Measurements from ENCODE around the gene KCNH5. TPM values are rescaled to one million over a fixed set of nuclear protein-coding genes. Genes with fewer than 3 reads are reported as not detected.

Gene KCNH5
- total and polyA plus RNA-seq, 2 of the 13 experiments (the other 11 are each of a cell fraction or from before 2014, with no cell fraction given), result not detected

- Histone ChIP-seq H3K27me3 (ENCODE audit: control insufficient read depth in 1 of 2, insufficient read depth in 2 of 2, low read length in 2 of 2) (0 out of 5 replicates have a peak, but pooled peaks cover 0 to 5% of the 10 kb centered on the region in 2 experiments), H3K4me3 (replicated peaks in 1 of 3; ENCODE audit: insufficient read depth in 1 of 3, low read depth in 2 of 3, low read length in 3 of 3) (no peak overlapping the region), H3K9ac (ENCODE audit: insufficient read depth, low read depth, low read length) (no peak overlapping the region), H3K36me3 (replicated peaks in 1 of 2; ENCODE audit: control insufficient read depth in 1 of 2, insufficient read depth in 2 of 2, low read length in 2 of 2) (no peaks in the 10 kb centered on the region), H3K4me2 (ENCODE audit: low read depth, low read length) (no peak overlapping the region), H4K20me1 (ENCODE audit: insufficient read depth, low read length) (no peaks in the 10 kb centered on the region), H3K27ac (ENCODE audit: extremely low read length, insufficient read depth, low read length) (no peak overlapping the region), H2AFZ (ENCODE audit: low read length) (no peak overlapping the region), H3K4me1 (ENCODE audit: insufficient read depth, low read length) (no peaks in the 10 kb centered on the region), H3K79me2 (ENCODE audit: insufficient read depth, low read length) (no peaks in the 10 kb centered on the region), H3K9me3 (ENCODE audit: low read length) (no peaks in the 10 kb centered on the region)
- FAIRE-seq (no peak), ATAC-seq (no peak), DNase-seq (ENCODE audit: low spot score) (no peak)
- ChIA-PET POLR2A (no interaction called here), CTCF (ENCODE audit: low intra/inter-chr PET ratio, low total read pairs) (no interaction called here)
- intact Hi-C loops (cut with micrococcal nuclease; ENCODE audit: unreplicated experiment) (no loop called here), in situ Hi-C loops (cut with HindIII; ENCODE audit: extremely low pct_ligation_motif_present, low pct_unique_long_range_greater_than_20kb) (no loop called here)
- TF ChIP-seq TRIM22 (IDR thresholded peaks at IDR 0.05), result no peak
- 31% methylated on average over 4 of the region's 4 CpGs for WGBS (ENCODE audit: low lambda C conversion rate)
- BruUV-seq (replicated peaks), result no TSS peak
These were observed 302.1 kb downstream of the KCNH5 start for GRCh38 chr14:62743118-62743517.

GRCh38 chr14:62739647-62740046 is 305.6 kb downstream of the KCNH5 start:
- no peaks in the 10 kb centered on the region for H3K36me3 ChIP-seq (replicated peaks in 1 of 2; ENCODE audit: control insufficient read depth in 1 of 2, insufficient read depth in 2 of 2, low read length in 2 of 2)
- no peak overlapping the region for H2AFZ ChIP-seq (ENCODE audit: low read length)
- no peak overlapping the region for H3K27ac ChIP-seq (ENCODE audit: extremely low read length, insufficient read depth, low read length)
- H3K9me3 ChIP-seq (ENCODE audit: low read length), result no peaks in the 10 kb centered on the region; the same call in 1 of the 2 replicates
- no peak overlapping the region for H3K9ac ChIP-seq (ENCODE audit: insufficient read depth, low read depth, low read length)
- CTCF ChIA-PET (ENCODE audit: low intra/inter-chr PET ratio, low total read pairs), result no interaction called here
- H3K4me3 ChIP-seq (replicated peaks in 1 of 3; ENCODE audit: insufficient read depth in 1 of 3, low read depth in 2 of 3, low read length in 3 of 3), result no peak overlapping the region
- no peak overlapping the region for H3K4me2 ChIP-seq (ENCODE audit: low read depth, low read length)
- no peaks in the 10 kb centered on the region for H4K20me1 ChIP-seq (ENCODE audit: insufficient read depth, low read length)
- no peak for DNase-seq (ENCODE audit: low spot score)
- intact Hi-C loops (cut with micrococcal nuclease; ENCODE audit: unreplicated experiment) (no loop called here), in situ Hi-C loops (cut with HindIII; ENCODE audit: extremely low pct_ligation_motif_present, low pct_unique_long_range_greater_than_20kb) (no loop called here)
- 0% methylated on average over 3 of the region's 3 CpGs for WGBS (ENCODE audit: low lambda C conversion rate)
- no peaks in the 10 kb centered on the region for H3K79me2 ChIP-seq (ENCODE audit: insufficient read depth, low read length)
- no peaks in the 10 kb centered on the region for H3K4me1 ChIP-seq (ENCODE audit: insufficient read depth, low read length)
- H3K27me3 ChIP-seq (ENCODE audit: control insufficient read depth in 1 of 2, insufficient read depth in 2 of 2, low read length in 2 of 2), result 0 out of 5 replicates have a peak, but pooled peaks cover 0 to 5% of the 10 kb centered on the region in 2 experiments
- FAIRE-seq, result no peak
- no TSS peak for BruUV-seq (replicated peaks)
- ATAC-seq, result no peak
- POLR2A ChIA-PET, result no interaction called here
- TF ChIP-seq RBAK (CRISPR knock-in tag; IDR thresholded peaks at IDR 0.05) (no peak), REXO4 (CRISPR knock-in tag; IDR thresholded peaks at IDR 0.05; ENCODE audit: borderline replicate concordance) (no peak), MEIS1 (CRISPR knock-in tag; IDR thresholded peaks at IDR 0.05; ENCODE audit: borderline replicate concordance) (no peak), HMG20B (CRISPR knock-in tag; conservative IDR thresholded peaks at IDR 0.05) (no peak), SKIL (CRISPR knock-in tag; IDR thresholded peaks at IDR 0.05; ENCODE audit: borderline replicate concordance) (no peak), PAX8 (CRISPR knock-in tag; IDR thresholded peaks at IDR 0.05; ENCODE audit: borderline replicate concordance) (no peak), ZNF33A (CRISPR knock-in tag; IDR thresholded peaks at IDR 0.05; ENCODE audit: borderline replicate concordance) (no peak), NR2F2 (IDR thresholded peaks at IDR 0.05; ENCODE audit: borderline replicate concordance, low read depth) (no peak), ZMAT3 (CRISPR knock-in tag; conservative IDR thresholded peaks at IDR 0.05) (no peak), BRCA1 (CRISPR knock-in tag; IDR thresholded peaks at IDR 0.05) (no peak), ZNF20 (CRISPR knock-in tag; IDR thresholded peaks at IDR 0.05) (no peak), ZBTB42 (CRISPR knock-in tag; IDR thresholded peaks at IDR 0.05) (no peak), SNRNP70 (IDR thresholded peaks at IDR 0.05; ENCODE audit: low read depth, low read length) (no peak), ZMYM3 (CRISPR knock-in tag; IDR thresholded peaks at IDR 0.05) (no peak)
